Ascending aorta (tissue), 2 donors: ENCODE data around the gene SFI1. TPM values are rescaled to one million over a fixed set of nuclear protein-coding genes. Genes with fewer than 3 reads are reported as not detected.

Source experiments
- DNase-seq, 2 donors: peaks; one replicate each; pipeline ENCODE4 v3.0.0-alpha.2; 2019; ENCODE audit warnings: low spot score in 2 of 2
- H3K27ac ChIP-seq, 2 donors: fragments of 200-600 bp; sonication (generic); one replicate each; pipeline ENCODE4 v1.5.1; 2016 to 2017; ENCODE audit warnings: mild to moderate bottlenecking in 1 of 2
- H3K27me3 ChIP-seq: fragments of 200-600 bp; sonication (generic); one replicate; pipeline ENCODE4 v1.5.1; 2017
- H3K36me3 ChIP-seq, 2 donors: fragments of 200-600 bp; sonication (generic); one replicate each; pipeline ENCODE4 v1.5.1; 2016
- H3K4me1 ChIP-seq, 2 donors: fragments of 200-600 bp; sonication (generic); one replicate each; pipeline ENCODE4 v1.5.1; 2016 to 2017; ENCODE audit warnings: mild to moderate bottlenecking in 1 of 2
- H3K4me3 ChIP-seq, 2 donors: fragments of 200-600 bp; sonication (generic); one replicate each; pipeline ENCODE4 v1.5.1; 2016 to 2017; ENCODE audit warnings: mild to moderate bottlenecking in 1 of 2
- H3K9me3 ChIP-seq, 2 donors: fragments of 200-600 bp; sonication (generic); one replicate each; pipeline ENCODE4 v1.5.1; 2016
- intact Hi-C: fragments of 100-400 bp; cut with DNase I; formaldehyde crosslinking; loops from one replicate; pipeline ENCODE4 v1.15.1; 2023
- total RNA-seq: library from RNA; depleted of rRNA; stranded (reverse); fragments of >200 nt; gene quantifications from one replicate; pipeline ENCODE4 v1.1.0, GENCODE V29; 2016
- TF ChIP-seq, protein P1 (sequence below), 3 experiments: fragments of 200-600 bp in 2 of 3; fragments of 450-650 bp in 1 of 3; sonication (generic) in 2 of 3; IDR thresholded peaks; one replicate each; pipeline ENCODE4 v1.5.1; 2016 to 2019; ENCODE audit warnings: antibody characterized with exemption in 3 of 3, mild to moderate bottlenecking in 1 of 3, moderate library complexity in 1 of 3

SFI1 gene
- total RNA-seq, 1 donor from 2014 or later, result 31.0 TPM

DNA sequence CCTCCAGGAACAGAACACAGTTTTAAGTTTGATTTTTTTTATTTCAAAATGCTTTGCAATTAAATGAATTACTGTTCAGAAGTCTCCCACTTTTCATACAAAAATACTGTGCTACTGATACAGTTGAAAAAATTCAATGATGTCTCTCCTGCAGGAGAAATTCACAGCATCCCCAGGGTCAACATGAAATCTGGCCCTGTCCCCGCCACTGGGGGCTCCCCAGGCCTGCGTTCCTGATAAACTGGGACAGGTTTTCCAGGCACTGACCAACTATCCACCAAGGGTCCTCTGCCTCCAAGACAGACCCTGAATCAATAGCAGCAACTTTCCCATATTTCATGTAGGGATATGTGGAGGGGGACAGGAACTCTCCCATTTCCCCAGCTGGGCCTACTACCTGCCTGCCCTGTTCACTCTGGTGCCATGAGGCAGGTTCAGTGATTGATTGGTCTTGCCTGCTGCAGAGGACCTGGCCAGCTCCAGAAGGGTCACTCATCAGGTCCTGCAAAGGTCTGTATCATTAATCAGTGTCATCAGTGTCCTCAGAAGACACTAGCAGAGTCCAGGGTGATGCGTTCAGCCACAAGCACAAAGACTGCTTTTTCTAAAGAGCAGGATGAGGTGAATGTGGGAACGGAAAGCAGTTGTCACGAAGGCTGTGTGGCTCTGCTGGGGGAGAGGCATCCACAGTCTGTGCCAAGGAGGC is 122.3 kb downstream of the SFI1 start:
- peaks cover 31 to 55% of the 10 kb centered on the region in 2 donors for H3K36me3 ChIP-seq

DNA sequence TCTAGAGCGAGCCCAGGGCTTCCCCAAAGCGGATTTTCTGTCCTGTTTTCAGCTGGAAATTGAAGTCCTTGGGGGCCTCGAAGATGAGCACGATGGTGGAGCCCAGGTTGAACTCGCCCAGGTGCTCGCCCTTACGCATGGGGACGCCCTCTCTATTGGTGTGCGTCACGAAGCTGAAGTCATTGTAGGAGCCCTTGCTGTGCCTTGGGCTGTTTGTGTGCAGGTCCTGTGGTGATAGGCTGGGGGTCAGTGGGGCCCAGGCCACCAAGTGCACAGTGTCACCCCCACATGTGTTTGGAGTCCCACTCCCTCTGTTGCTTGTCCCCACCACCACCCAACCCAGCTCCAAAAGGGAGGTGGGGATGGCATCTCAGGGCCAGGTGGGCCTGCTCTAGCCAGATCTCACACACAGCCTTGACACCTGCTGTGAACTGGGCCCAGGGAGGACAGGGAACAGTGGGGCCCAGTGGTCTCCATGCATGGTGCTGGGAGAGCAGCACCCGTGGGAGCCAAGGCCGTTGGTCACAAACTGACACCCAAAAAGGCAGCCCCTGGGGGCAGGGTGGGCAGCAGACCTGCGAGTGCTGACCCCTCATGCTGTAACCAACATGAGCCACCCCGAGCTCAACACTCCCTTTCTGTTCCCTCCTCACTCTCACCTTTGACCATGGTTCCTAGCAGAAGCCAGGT is 123.4 kb downstream of the SFI1 start:
- TF ChIP-seq, protein P1, sequence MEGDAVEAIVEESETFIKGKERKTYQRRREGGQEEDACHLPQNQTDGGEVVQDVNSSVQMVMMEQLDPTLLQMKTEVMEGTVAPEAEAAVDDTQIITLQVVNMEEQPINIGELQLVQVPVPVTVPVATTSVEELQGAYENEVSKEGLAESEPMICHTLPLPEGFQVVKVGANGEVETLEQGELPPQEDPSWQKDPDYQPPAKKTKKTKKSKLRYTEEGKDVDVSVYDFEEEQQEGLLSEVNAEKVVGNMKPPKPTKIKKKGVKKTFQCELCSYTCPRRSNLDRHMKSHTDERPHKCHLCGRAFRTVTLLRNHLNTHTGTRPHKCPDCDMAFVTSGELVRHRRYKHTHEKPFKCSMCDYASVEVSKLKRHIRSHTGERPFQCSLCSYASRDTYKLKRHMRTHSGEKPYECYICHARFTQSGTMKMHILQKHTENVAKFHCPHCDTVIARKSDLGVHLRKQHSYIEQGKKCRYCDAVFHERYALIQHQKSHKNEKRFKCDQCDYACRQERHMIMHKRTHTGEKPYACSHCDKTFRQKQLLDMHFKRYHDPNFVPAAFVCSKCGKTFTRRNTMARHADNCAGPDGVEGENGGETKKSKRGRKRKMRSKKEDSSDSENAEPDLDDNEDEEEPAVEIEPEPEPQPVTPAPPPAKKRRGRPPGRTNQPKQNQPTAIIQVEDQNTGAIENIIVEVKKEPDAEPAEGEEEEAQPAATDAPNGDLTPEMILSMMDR (IDR thresholded peaks at IDR 0.05), result no peak
- no peak for DNase-seq
- Histone ChIP-seq H3K27me3 (no peaks in the 10 kb centered on the region), H3K4me3 (no peak overlapping the region), H3K9me3 (no peaks in the 10 kb centered on the region), H3K27ac (no peak overlapping the region), H3K4me1 (no peaks in the 10 kb centered on the region), H3K36me3 (peaks cover 28 to 55% of the 10 kb centered on the region in 2 donors)
- intact Hi-C loops, result no loop called here

More for the DNA sequence above, 122.3 kb downstream of the SFI1 start:
- intact Hi-C loops, result no loop called here
- Histone ChIP-seq H3K27me3 (no peaks in the 10 kb centered on the region), H3K4me1 (no peaks in the 10 kb centered on the region), H3K27ac (no peak overlapping the region), H3K9me3 (no peaks in the 10 kb centered on the region), H3K4me3 (no peak overlapping the region)
- TF ChIP-seq, protein P1 (IDR thresholded peaks at IDR 0.05), result no peak
- no peak for DNase-seq

DNA sequence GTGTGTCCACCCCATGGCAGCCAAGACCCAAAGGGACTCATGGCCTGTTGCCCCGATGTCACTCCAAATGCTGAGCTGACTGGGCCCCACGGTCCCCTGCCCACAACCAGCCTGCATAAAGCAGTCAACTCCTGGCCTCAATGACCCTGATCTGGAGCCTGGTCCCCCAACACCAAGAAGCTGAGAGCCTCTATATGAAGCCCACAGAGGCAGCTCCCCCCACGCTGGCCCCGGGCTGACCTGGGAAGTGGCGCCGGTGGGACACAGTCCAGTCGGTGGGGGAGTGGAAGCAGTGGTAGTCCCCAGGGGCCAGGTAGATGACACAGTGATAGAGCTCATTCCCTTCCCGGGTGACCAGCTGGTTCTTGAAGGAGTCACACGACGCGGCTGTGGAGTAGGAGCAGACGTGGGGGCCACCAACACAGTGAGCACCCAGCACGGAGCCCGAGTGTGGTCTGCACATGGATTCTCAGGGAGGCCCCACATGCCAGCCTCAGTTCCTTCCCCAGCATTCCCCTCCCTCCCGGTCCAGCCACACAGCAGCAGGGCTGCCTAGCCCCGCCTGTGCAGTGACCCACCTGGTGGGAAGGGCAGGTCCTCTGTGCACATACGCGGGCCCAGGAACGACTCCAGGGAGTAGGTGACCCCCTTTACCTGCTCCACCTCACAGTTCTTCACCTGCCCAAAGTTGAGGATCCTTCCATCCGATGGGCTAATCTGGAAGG is 124.6 kb downstream of the SFI1 start:
- TF ChIP-seq, protein P1 (IDR thresholded peaks at IDR 0.05), result no peak
- no peak for DNase-seq
- Histone ChIP-seq H3K4me3 (no peak overlapping the region), H3K9me3 (no peaks in the 10 kb centered on the region), H3K36me3 (peaks cover 28 to 55% of the 10 kb centered on the region in 2 donors), H3K27ac (no peak overlapping the region), H3K27me3 (no peaks in the 10 kb centered on the region), H3K4me1 (peaks cover 2 to 5% of the 10 kb centered on the region in 2 donors)
- intact Hi-C loops, result no loop called here

DNA sequence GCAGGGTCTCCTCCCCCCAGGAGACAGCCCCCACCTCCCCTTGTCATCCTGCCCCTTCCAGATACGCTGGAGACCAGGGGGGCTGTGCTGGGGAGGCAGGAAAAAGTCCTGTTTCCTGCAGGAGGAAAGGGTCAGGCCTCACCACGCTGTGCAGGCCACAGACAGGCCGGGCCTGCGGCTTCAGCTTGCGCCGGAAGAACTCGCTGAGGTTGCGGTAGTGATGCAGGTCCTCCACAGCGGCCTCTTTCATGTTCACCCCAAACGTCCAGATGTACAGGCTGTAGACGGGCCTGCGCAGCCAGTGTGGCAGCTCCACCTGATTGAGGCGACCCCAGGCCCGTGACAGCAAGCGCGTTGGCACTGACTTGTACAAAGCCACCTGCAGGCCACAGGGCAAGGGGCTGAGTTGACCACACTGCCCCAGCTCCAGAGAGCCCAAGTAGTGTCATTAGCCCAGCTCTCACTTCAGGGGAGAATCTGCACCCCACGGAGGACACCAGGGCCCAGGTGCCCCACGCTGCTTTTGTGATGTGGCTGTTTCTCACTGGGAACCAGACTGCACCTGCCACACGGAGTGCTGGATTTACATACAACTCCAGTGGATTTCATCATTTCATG is 125.3 kb downstream of the SFI1 start:
- DNase-seq, result no peak
- H3K27ac ChIP-seq, result no peak overlapping the region
- intact Hi-C loops, result no loop called here
- H3K4me3 ChIP-seq, result no peak overlapping the region
- H3K36me3 ChIP-seq, result peaks cover 28 to 55% of the 10 kb centered on the region in 2 donors
- TF ChIP-seq, protein P1 (IDR thresholded peaks at IDR 0.05), result no peak
- H3K4me1 ChIP-seq, result peaks cover 3 to 10% of the 10 kb centered on the region in 2 donors
- no peaks in the 10 kb centered on the region for H3K27me3 ChIP-seq
- H3K9me3 ChIP-seq, result no peaks in the 10 kb centered on the region

DNA sequence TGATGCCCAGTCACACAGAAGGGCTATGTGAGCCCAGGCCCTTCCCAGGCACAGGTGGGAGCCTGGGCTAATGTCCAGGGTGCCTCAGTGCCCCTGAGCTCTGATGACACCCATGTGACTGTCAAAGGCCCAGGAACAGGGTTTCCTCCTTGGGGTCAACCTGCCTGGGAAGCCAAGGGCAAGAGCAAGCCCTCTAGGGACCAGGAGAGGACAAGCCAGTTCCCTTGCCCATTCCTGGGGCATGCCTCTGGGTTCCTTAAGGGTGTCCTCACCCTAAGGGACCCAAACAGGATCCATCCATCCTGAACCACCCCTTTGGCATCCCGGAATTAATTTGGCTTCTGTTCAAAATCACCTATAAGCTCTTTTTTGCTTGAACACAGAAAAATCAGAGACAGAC is 126.6 kb downstream of the SFI1 start:
- no peak for DNase-seq
- no peak overlapping the region for H3K27ac ChIP-seq
- no peaks in the 10 kb centered on the region for H3K27me3 ChIP-seq
- peaks cover 25 to 42% of the 10 kb centered on the region in 2 donors for H3K36me3 ChIP-seq
- no peak overlapping the region for H3K4me3 ChIP-seq
- peaks cover 3 to 14% of the 10 kb centered on the region in 2 donors for H3K4me1 ChIP-seq
- TF ChIP-seq, protein P1 (IDR thresholded peaks at IDR 0.05), result no peak
- no peaks in the 10 kb centered on the region for H3K9me3 ChIP-seq
- intact Hi-C loops, result no loop called here
